Suprapubic skin (tissue), 4 donors: Measurements from ENCODE around the gene ZBTB20. TPM values are rescaled to one million over a fixed set of nuclear protein-coding genes. Genes with fewer than 3 reads are reported as not detected.
A peak's percentile ranks its signal among the peaks of the same experiment; 100 is the strongest.

Source experiments
- DNase-seq, 2 donors: peaks; one replicate each; pipeline ENCODE4 v3.0.0-alpha.2; 2019; ENCODE audit warnings: low spot score in 2 of 2
- H3K27ac ChIP-seq: fragments of 200-600 bp; sonication (generic); one replicate; pipeline ENCODE4 v1.5.1; 2019
- H3K27me3 ChIP-seq: fragments of 200-600 bp; sonication (generic); one replicate; pipeline ENCODE4 v1.5.1; 2019
- H3K36me3 ChIP-seq: fragments of 200-600 bp; sonication (generic); one replicate; pipeline ENCODE4 v1.5.1; 2019
- H3K4me1 ChIP-seq: fragments of 200-600 bp; sonication (generic); one replicate; pipeline ENCODE4 v1.5.1; 2019
- H3K4me3 ChIP-seq: fragments of 200-600 bp; sonication (generic); one replicate; pipeline ENCODE4 v1.5.1; 2019; ENCODE audit warnings: mild to moderate bottlenecking
- H3K9me3 ChIP-seq: fragments of 200-600 bp; sonication (generic); one replicate; pipeline ENCODE4 v1.5.1; 2019
- CTCF ChIP-seq, 2 donors: fragments of 200-600 bp in 1 of 2; fragments of 450-650 bp in 1 of 2; sonication (generic) in 1 of 2; IDR thresholded peaks; one replicate each; pipeline ENCODE4 v1.5.1; 2016 to 2019; ENCODE audit warnings: antibody characterized with exemption in 2 of 2, mild to moderate bottlenecking in 1 of 2, moderate library complexity in 1 of 2
- EP300 ChIP-seq: sonication (generic); formaldehyde crosslinking; IDR thresholded peaks from one replicate; pipeline ENCODE4 v1.6.1; 2017; ENCODE audit warnings: antibody characterized with exemption
- POLR2A ChIP-seq, 2 donors: fragments of 450-650 bp; IDR thresholded peaks; one replicate each; pipeline ENCODE4 v1.6.1; 2017; ENCODE audit warnings: antibody characterized with exemption in 2 of 2, mild to moderate bottlenecking in 2 of 2, moderate library complexity in 2 of 2
- POLR2AphosphoS5 ChIP-seq, 3 donors: sonication (generic); formaldehyde crosslinking; IDR thresholded peaks; one replicate each; pipeline ENCODE4 v1.6.1; 2017; ENCODE audit warnings: antibody characterized with exemption in 3 of 3
- WGBS: methylation state at CpG from one replicate; pipeline ENCODE4 v1.1.5; 2018; 5-methylcytosine and 5-hydroxymethylcytosine counted together
- total RNA-seq, 4 donors: library from RNA; depleted of rRNA; stranded (reverse); fragments of >200 nt; gene quantifications; one replicate each; pipeline ENCODE4 v1.1.0, GENCODE V29; 2016

Gene ZBTB20
- total RNA-seq, 4 donors from 2014 or later, result 23.6 to 77.2 (median 39.4) TPM

DNA sequence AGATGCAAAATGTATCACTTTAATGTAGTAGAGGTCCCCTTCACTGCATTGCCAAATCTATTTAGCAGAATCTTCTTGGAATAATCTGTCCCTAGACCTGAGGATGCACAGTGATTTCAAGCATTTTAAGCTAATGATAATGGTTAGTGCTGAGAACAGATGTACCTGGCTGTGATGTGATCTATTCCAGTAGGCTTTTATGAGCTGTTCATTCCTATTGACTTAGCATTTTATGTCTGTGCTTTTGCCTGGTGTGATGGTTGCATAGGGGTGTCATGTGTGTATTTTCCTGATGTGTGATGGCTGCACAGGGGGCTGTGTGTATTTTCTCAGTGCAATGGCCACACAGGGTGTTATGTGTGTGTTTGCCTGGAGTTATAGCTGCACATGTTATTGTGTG, 580.3 kb downstream of the ZBTB20 start:
- H3K27ac ChIP-seq, result no peak overlapping the region
- H3K4me3 ChIP-seq, result no peak overlapping the region
- H3K27me3 ChIP-seq, result no peaks in the 10 kb centered on the region
- H3K4me1 ChIP-seq, result peaks cover 11% of the 10 kb centered on the region
- DNase-seq, result no peak
- no peak for TF ChIP-seq POLR2AphosphoS5 (IDR thresholded peaks at IDR 0.05)
- no peak for TF ChIP-seq CTCF (IDR thresholded peaks at IDR 0.05)
- TF ChIP-seq POLR2A (IDR thresholded peaks at IDR 0.05), result no peak
- no peak for TF ChIP-seq EP300
- no peaks in the 10 kb centered on the region for H3K36me3 ChIP-seq
- H3K9me3 ChIP-seq, result no peaks in the 10 kb centered on the region

GRCh38 chr3:114566162-114566755, 580.8 kb downstream of the ZBTB20 start:
- no peaks in the 10 kb centered on the region for H3K27me3 ChIP-seq
- DNase-seq, result no peak
- TF ChIP-seq EP300 (no peak), POLR2AphosphoS5 (IDR thresholded peaks at IDR 0.05) (no peak), POLR2A (IDR thresholded peaks at IDR 0.05) (no peak), CTCF (IDR thresholded peaks at IDR 0.05) (no peak)
- WGBS, result 76% methylated on average over 5 of the region's 5 CpGs
- H3K36me3 ChIP-seq, result no peaks in the 10 kb centered on the region
- H3K27ac ChIP-seq, result peak overlapping the region; percentile 7
- no peaks in the 10 kb centered on the region for H3K9me3 ChIP-seq
- no peak overlapping the region for H3K4me3 ChIP-seq
- H3K4me1 ChIP-seq, result peaks cover 11% of the 10 kb centered on the region

DNA sequence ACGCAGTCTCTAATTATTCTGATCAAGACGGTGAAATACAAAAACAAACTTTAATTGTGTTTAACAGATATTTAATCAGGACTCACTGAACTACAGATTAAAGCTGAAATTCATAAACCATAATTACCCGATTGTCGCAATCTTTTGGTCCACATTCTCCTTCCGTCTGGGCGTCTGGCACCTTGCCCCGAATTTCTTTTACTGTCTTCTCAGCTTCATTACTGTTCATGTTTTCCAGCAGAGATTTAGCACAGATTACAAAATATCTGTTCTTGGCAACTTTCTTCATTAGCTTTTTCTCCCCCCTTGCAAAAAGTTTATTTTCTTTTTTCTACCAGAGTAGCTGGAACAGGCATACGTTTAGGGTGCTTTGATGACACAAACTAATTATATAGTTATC, 581.9 kb downstream of the ZBTB20 start:
- no peaks in the 10 kb centered on the region for H3K36me3 ChIP-seq
- no peaks in the 10 kb centered on the region for H3K9me3 ChIP-seq
- no peak for TF ChIP-seq POLR2A (IDR thresholded peaks at IDR 0.05)
- no peak for TF ChIP-seq CTCF (IDR thresholded peaks at IDR 0.05)
- TF ChIP-seq POLR2AphosphoS5 (IDR thresholded peaks at IDR 0.05), result no peak
- no peak for TF ChIP-seq EP300
- no peaks in the 10 kb centered on the region for H3K27me3 ChIP-seq
- 52% methylated on average over 8 of the region's 8 CpGs for WGBS
- no peak overlapping the region for H3K27ac ChIP-seq
- DNase-seq, result peak; percentile 85 to 87
- H3K4me1 ChIP-seq, result peaks cover 11% of the 10 kb centered on the region
- no peak overlapping the region for H3K4me3 ChIP-seq

- no peak overlapping the region for H3K27ac ChIP-seq
- 100% methylated on average over 2 of the region's 2 CpGs for WGBS
- DNase-seq, result no peak
- no peaks in the 10 kb centered on the region for H3K9me3 ChIP-seq
- no peaks in the 10 kb centered on the region for H3K36me3 ChIP-seq
- no peaks in the 10 kb centered on the region for H3K27me3 ChIP-seq
- TF ChIP-seq POLR2A (IDR thresholded peaks at IDR 0.05) (no peak), CTCF (IDR thresholded peaks at IDR 0.05) (no peak), EP300 (no peak), POLR2AphosphoS5 (IDR thresholded peaks at IDR 0.05) (no peak)
- H3K4me3 ChIP-seq, result no peak overlapping the region
- H3K4me1 ChIP-seq, result peaks cover 11% of the 10 kb centered on the region
Measured at GRCh38 chr3:114563720-114564119, 583.4 kb downstream of the ZBTB20 start.

GRCh38 chr3:114562557-114562956, 584.5 kb downstream of the ZBTB20 start:
- no peak for TF ChIP-seq POLR2AphosphoS5 (IDR thresholded peaks at IDR 0.05)
- no peak for TF ChIP-seq EP300
- TF ChIP-seq POLR2A (IDR thresholded peaks at IDR 0.05), result no peak
- H3K4me3 ChIP-seq, result no peak overlapping the region
- H3K36me3 ChIP-seq, result no peaks in the 10 kb centered on the region
- no peak overlapping the region for H3K27ac ChIP-seq
- no peak for DNase-seq
- H3K4me1 ChIP-seq, result peaks cover 13% of the 10 kb centered on the region
- no peaks in the 10 kb centered on the region for H3K27me3 ChIP-seq
- H3K9me3 ChIP-seq, result no peaks in the 10 kb centered on the region
- 70% methylated on average over 2 of the region's 2 CpGs for WGBS

DNA sequence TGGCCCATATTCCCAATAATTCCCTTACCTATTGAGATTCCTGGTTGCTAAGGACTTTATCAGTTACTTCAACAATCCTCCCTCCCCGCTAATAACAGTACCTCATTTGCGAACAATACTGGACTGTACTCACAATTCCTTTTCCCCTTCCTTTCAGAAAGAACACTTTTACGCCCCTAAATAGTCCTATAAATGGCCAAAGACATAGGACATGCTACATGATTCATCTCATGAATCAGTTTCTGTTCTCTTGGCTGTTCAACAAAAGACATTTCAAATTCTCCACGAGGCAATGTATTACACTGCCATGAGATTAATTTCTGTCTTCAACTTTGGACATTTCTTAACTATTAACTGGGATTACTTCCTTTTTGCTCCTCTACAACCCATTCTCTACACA, 588.8 kb downstream of the ZBTB20 start:
- 79% methylated on average over 4 of the region's 4 CpGs for WGBS
- Histone ChIP-seq H3K4me1 (peaks cover 3% of the 10 kb centered on the region), H3K27me3 (no peaks in the 10 kb centered on the region), H3K27ac (peak overlapping the region; percentile 12), H3K9me3 (no peaks in the 10 kb centered on the region), H3K4me3 (no peak overlapping the region), H3K36me3 (no peaks in the 10 kb centered on the region)
- TF ChIP-seq POLR2AphosphoS5 (IDR thresholded peaks at IDR 0.05) (no peak), CTCF (IDR thresholded peaks at IDR 0.05) (no peak), EP300 (no peak)
- DNase-seq, result no peak
